Thyroid gland (tissue), 4 donors: Measurements from ENCODE around the gene PIGV. TPM values are rescaled to one million over a fixed set of nuclear protein-coding genes. Genes with fewer than 3 reads are reported as not detected.

Experiments used
- DNase-seq, 2 donors: peaks; one replicate each; pipeline ENCODE4 v3.0.0-alpha.2; 2019
- H3K27ac ChIP-seq, 3 donors: fragments of 200-600 bp; sonication (generic); 1 replicate in 2 of 3; 2 replicates in 1 of 3; pipeline ENCODE4 v1.5.1; 2016 to 2019; ENCODE audit warnings: mild to moderate bottlenecking in 1 of 3, moderate library complexity in 1 of 3
- H3K27me3 ChIP-seq: fragments of 200-600 bp; sonication (generic); one replicate; pipeline ENCODE4 v1.5.1; 2019
- H3K36me3 ChIP-seq, 2 donors: fragments of 200-600 bp; sonication (generic); one replicate each; pipeline ENCODE4 v1.5.1; 2016 to 2019
- H3K4me1 ChIP-seq, 2 donors: fragments of 200-600 bp; sonication (generic); one replicate each; pipeline ENCODE4 v1.5.1; 2017 to 2019
- H3K4me3 ChIP-seq, 3 donors: fragments of 200-600 bp; sonication (generic); replicated peaks in 1 of 3; 1 replicate in 2 of 3; 2 replicates in 1 of 3; pipeline ENCODE4 v1.5.1; 2016; ENCODE audit warnings: mild to moderate bottlenecking in 1 of 3
- H3K9me3 ChIP-seq: fragments of 200-600 bp; sonication (generic); one replicate; pipeline ENCODE4 v1.5.1; 2017
- POLR2A ChIP-seq, 2 donors: fragments of 450-650 bp; IDR thresholded peaks; one replicate each; pipeline ENCODE4 v1.6.1; 2017; ENCODE audit warnings: antibody characterized with exemption in 2 of 2, mild to moderate bottlenecking in 2 of 2, moderate library complexity in 1 of 2
- WGBS, 2 donors: methylation state at CpG; one replicate each; pipeline ENCODE4 v1.1.5; 2017; 5-methylcytosine and 5-hydroxymethylcytosine counted together
- intact Hi-C: fragments of 100-400 bp; cut with DNase I; formaldehyde crosslinking; loops from one replicate; pipeline ENCODE4 v1.15.1; 2023
- total RNA-seq, 4 donors: library from RNA; depleted of rRNA; stranded (reverse); fragments of >200 nt; gene quantifications; one replicate each; pipeline ENCODE4 v1.2.3, GENCODE V29; 2016
- TF ChIP-seq, protein P1 (sequence below), 6 experiments: fragments of 200-600 bp in 3 of 6; fragments of 450-650 bp in 3 of 6; sonication (generic) in 3 of 6; IDR thresholded peaks; one replicate each; pipeline ENCODE4 v1.5.1; 2016 to 2019; ENCODE audit warnings: antibody characterized with exemption in 6 of 6, mild to moderate bottlenecking in 2 of 6, inconsistent platforms in 1 of 6, moderate library complexity in 1 of 6

PIGV gene
- total RNA-seq, 4 donors from 2014 or later, result 20.5 to 39.4 (median 27.8) TPM

DNA sequence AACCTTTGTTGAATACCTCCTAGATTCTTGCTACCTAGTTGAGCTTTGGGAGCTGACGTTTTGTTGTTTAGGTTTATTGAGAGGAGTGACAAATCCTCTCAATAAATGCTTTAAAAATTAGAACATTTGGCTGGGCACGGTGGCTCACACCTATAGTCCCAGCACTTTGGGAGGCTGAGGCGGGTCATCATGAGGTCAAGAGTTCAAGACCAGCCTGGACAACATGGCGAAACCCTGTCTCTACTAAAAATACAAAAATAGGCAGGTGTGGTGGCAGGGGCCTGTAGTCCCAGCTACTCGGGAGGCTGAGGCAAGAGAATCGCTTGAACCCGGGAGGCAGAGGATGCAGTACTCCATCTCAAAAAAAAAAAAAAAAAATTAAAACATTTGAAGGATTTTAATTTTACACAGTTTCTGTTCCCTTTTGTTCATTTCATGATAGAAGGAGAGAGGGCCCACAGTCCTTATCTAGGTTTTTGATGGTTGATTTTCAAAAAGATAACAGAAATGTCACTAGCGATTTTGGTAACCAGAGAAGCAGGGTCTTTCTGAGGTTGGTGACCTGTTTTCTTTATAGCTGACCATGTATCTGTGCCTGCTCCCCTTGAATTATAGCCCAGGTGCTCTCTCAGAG is 44.2 kb upstream of the PIGV start:
- H3K27ac ChIP-seq, result peak overlapping the region in 2 of 3 donors; percentile 46 to 71
- WGBS, 2 donors, result 84 to 87% methylated on average over 8 of the region's 8 CpGs
- no peak for DNase-seq
- TF ChIP-seq, protein P1, sequence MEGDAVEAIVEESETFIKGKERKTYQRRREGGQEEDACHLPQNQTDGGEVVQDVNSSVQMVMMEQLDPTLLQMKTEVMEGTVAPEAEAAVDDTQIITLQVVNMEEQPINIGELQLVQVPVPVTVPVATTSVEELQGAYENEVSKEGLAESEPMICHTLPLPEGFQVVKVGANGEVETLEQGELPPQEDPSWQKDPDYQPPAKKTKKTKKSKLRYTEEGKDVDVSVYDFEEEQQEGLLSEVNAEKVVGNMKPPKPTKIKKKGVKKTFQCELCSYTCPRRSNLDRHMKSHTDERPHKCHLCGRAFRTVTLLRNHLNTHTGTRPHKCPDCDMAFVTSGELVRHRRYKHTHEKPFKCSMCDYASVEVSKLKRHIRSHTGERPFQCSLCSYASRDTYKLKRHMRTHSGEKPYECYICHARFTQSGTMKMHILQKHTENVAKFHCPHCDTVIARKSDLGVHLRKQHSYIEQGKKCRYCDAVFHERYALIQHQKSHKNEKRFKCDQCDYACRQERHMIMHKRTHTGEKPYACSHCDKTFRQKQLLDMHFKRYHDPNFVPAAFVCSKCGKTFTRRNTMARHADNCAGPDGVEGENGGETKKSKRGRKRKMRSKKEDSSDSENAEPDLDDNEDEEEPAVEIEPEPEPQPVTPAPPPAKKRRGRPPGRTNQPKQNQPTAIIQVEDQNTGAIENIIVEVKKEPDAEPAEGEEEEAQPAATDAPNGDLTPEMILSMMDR (IDR thresholded peaks at IDR 0.05), result no peak
- no peak for TF ChIP-seq POLR2A (IDR thresholded peaks at IDR 0.05)
- H3K4me3 ChIP-seq, result no peak overlapping the region
- no peaks in the 10 kb centered on the region for H3K9me3 ChIP-seq
- peaks cover 2 to 6% of the 10 kb centered on the region in 2 donors for H3K36me3 ChIP-seq
- H3K4me1 ChIP-seq, result peaks cover 12 to 32% of the 10 kb centered on the region in 2 donors
- no peaks in the 10 kb centered on the region for H3K27me3 ChIP-seq
- intact Hi-C loops, result no loop called here

- H3K27me3 ChIP-seq, result no peaks in the 10 kb centered on the region
- intact Hi-C loops, result no loop called here
- H3K9me3 ChIP-seq, result no peaks in the 10 kb centered on the region
- DNase-seq, result peak; percentile 38 to 44
- H3K4me1 ChIP-seq, result peaks cover 12 to 37% of the 10 kb centered on the region in 2 donors
- TF ChIP-seq POLR2A (IDR thresholded peaks at IDR 0.05), result peak in 1 of 2 donors; percentile 20
- TF ChIP-seq, protein P1 (IDR thresholded peaks at IDR 0.05), result no peak
- H3K36me3 ChIP-seq, result peaks cover 0 to 3% of the 10 kb centered on the region in 2 donors
- WGBS, 2 donors, result 51 to 69% methylated on average over 8 of the region's 8 CpGs
- peak overlapping the region; percentile 9 to 71 (median 53) for H3K27ac ChIP-seq
- no peak overlapping the region for H3K4me3 ChIP-seq
Measured at GRCh38 chr1:26744075-26744959, 43.4 kb upstream of the PIGV start.

- no peaks in the 10 kb centered on the region for H3K9me3 ChIP-seq
- no peak overlapping the region for H3K4me3 ChIP-seq
- peaks cover 12 to 46% of the 10 kb centered on the region in 2 donors for H3K4me1 ChIP-seq
- no peaks in the 10 kb centered on the region for H3K27me3 ChIP-seq
- peak overlapping the region in 2 of 3 donors; percentile 53 to 71 for H3K27ac ChIP-seq
- 70 to 83% methylated on average over 5 of the region's 5 CpGs for WGBS, 2 donors
- TF ChIP-seq, protein P1 (IDR thresholded peaks at IDR 0.05), result no peak
- no peak for TF ChIP-seq POLR2A (IDR thresholded peaks at IDR 0.05)
- H3K36me3 ChIP-seq, result peaks cover 0 to 2% of the 10 kb centered on the region in 2 donors
- no peak for DNase-seq
- intact Hi-C loops, result no loop called here
Measured at GRCh38 chr1:26745191-26745590, 42.6 kb upstream of the PIGV start.

DNA sequence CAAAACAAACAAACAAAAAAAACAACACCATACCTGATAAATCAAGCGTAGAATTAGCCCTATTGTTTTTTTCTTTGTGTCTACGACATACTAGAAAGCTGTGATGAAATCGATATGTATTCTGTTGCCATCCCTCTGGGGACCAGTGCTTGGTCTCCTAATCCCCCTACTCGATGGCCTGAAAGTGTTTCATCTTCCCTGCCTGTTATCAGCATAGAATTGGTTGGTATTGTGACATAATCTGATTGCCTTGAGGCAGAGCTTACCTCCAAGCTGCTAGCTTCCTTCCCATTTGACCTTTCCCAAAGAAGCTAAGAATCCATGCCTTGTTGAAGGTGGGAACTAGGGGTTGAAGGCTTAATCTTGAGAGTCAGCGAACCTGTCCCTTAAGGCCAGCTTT is 40.7 kb upstream of the PIGV start:
- Histone ChIP-seq H3K4me3 (no peak overlapping the region), H3K9me3 (no peaks in the 10 kb centered on the region), H3K36me3 (peaks cover 0 to 2% of the 10 kb centered on the region in 2 donors), H3K4me1 (peaks cover 12 to 53% of the 10 kb centered on the region in 2 donors), H3K27me3 (no peaks in the 10 kb centered on the region), H3K27ac (peak overlapping the region in 2 of 3 donors; percentile 27 to 71)
- DNase-seq, result no peak
- TF ChIP-seq, protein P1 (IDR thresholded peaks at IDR 0.05), result no peak
- TF ChIP-seq POLR2A (IDR thresholded peaks at IDR 0.05), result no peak
- intact Hi-C loops, result no loop called here
- 85 to 88% methylated on average over 5 of the region's 5 CpGs for WGBS, 2 donors
